GM12878 (cell line): Measurements from ENCODE around the gene GCNT3.

ENCODE experiments used
- ATF3 ChIP-seq: IDR thresholded peaks from 2 replicates; pipeline ENCODE4 v1.6.1; 2011; ENCODE audit warnings: low read depth, mild to moderate bottlenecking, low read length, moderate library complexity, borderline replicate concordance; ENCODE audit errors: extremely low read depth
- NBN ChIP-seq: fragments of 450-650 bp; IDR thresholded peaks from 2 replicates; pipeline ENCODE4 v1.6.1; 2016

- TF ChIP-seq NBN (no peak), ATF3 (no peak)
These were observed 1.6 kb upstream of the GCNT3 start for GRCh38 chr15:59609730-59610712.
